ENCODE data around the gene DEPDC4. TPM values are rescaled to one million over a fixed set of nuclear protein-coding genes. Genes with fewer than 3 reads are reported as not detected.

DEPDC4 gene
- total RNA-seq, 1 experiment from 2014 or later, result 1.9 TPM

DNA sequence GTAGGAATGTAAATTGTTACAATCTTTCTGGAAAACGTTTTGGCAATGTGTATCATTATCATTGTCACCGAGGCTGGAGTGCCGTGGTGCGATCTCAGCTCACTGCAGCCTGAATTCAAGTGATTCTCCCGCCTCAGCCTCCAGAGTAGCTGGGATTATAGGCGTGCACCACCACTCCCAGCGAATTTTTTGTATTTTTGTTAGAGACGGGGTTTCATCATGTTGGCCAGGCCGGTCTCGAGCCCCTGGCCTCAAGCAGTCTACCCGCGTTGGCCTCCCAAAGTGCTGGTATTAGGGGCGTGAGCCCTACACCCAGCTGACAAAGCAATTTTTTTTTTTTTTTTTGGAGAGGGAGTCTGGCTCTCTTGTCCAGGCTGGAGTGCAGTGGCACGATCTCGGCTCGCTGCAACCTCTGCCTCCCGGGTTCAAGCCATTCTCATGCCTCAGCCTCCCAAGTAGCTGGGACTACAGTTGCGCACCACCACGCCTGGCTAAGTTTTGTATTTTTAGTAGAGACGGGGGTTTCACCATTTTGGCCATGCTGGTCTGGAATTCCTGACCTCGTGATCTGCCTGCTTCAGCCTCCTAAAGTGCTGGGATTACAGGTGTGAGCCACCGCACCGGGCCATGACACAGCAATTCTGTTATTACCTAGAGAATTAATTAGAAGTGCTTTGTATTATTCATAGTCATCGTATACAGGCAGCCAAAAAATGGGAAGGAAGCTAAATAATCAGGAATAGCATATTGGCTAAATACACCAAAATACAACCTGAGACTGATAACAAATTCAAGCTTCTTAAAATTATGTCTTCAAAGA is 65.1 kb downstream of the DEPDC4 start:
- Histone ChIP-seq H4K20me1 (ENCODE audit: insufficient read depth, low read depth, low read length) (no peaks in the 10 kb centered on the region), H3K27me3 (ENCODE audit: low read length) (no peaks in the 10 kb centered on the region), H3K4me1 (ENCODE audit: low read length) (peaks cover 26% of the 10 kb centered on the region), H3K4me2 (ENCODE audit: low read depth, low read length, poor library complexity, severe bottlenecking) (peak overlapping the region; percentile 100), H3K9me3 (ENCODE audit: low read length) (no peaks in the 10 kb centered on the region), H3K27ac (ENCODE audit: low read length) (no peak overlapping the region), H3K79me2 (ENCODE audit: low read length) (peaks cover 71% of the 10 kb centered on the region), H3K9ac (ENCODE audit: low read length) (peak overlapping the region; percentile 81), H3K4me3 (ENCODE audit: low read length) (peak overlapping the region; percentile 87), H3K9me2 (replicated peaks; ENCODE audit: insufficient read depth, low read length) (no peaks in the 10 kb centered on the region), H2AFZ (ENCODE audit: low read length) (no peak overlapping the region), H3K36me3 (ENCODE audit: insufficient read depth, low read length) (peaks cover 14% of the 10 kb centered on the region; the same call in 1 of the 2 replicates)
- DNase-seq, result no peak

DNA sequence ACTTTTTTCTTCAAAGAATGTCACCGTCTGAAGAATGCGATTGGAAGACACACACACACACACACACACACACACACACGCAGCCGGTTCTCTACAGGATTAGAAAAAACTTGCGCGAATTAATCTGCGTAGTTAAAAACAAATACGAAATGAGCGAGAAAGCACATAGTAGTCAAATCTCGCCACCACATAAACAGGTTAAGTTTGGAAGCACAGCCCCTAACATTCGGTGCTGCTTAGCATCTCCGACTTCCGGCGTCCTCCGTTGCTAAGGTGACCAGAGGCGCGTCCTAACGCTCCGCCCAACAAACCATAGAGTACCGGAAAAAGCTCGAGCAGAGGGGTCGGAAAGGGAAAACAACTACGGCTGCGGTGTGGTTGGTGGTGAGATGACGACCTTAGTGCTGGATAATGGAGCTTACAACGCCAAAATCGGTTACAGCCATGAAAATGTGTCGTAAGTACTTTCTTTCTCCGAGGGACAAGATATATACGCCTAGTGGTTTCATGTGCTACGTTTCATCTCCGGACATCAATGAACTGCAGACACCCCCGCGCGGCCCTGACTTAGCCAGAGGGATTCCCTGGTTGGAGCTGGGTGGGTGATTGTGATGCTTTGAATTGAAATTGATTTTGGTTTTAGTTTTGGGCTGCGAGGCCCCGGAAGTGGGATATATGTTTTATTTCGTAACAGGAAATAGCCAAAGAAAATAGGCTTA is 66.3 kb downstream of the DEPDC4 start, which contains the start of gene ACTR6:
Gene ACTR6 (plus strand): TSS at position 353 of the 719 bp plus-strand sequence. CDS start 37 bp downstream, at position 390.
- peaks cover 75% of the 10 kb centered on the region for H3K79me2 ChIP-seq (ENCODE audit: low read length)

DNA sequence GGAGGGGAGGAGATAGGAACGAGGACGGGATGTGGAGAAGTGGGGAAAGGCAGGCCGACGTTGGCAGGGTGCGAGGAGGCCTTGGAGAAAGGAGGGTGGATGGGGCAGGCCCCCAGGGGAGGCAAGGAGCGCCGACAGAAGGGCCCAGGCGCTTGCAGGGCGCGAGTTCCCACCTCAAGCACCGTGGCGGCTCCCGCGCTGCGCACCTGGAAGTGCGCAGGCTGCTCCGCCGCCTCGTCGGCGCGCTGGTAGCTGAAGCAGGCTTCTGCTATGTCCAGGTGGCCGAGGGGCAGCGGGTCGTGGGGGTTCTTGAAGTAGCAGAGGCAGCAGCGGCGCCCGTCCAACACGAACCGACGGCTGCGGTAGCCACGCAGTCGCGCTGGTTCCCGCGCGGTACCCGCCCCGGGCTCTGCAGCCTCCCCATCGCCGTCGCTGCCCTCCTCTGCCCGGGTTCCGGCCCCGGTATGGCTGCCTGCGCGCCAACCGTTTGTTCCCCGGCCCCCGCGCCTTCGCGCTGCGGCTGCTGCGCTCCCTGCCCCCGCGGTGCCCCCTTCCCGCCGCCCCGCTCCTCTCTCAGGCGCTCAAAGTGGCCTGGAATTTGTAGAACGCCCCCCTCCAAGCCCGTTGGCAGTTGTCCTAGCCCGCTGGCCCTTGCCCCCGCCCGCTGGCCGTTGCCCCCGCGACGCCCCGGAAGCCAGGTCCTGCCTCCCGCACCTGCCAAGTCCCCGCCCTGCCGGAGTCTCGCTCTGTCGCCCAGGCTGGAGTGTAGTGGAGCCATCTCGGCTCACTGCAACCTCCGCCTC is 67.3 kb downstream of the DEPDC4 start:
- Histone ChIP-seq H3K4me2 (ENCODE audit: low read depth, low read length, poor library complexity, severe bottlenecking) (peak overlapping the region; percentile 100), H3K4me1 (ENCODE audit: low read length) (peaks cover 26% of the 10 kb centered on the region), H3K27ac (ENCODE audit: low read length) (peak overlapping the region; percentile 74), H3K79me2 (ENCODE audit: low read length) (peaks cover 78% of the 10 kb centered on the region), H3K9me3 (ENCODE audit: low read length) (no peaks in the 10 kb centered on the region), H3K27me3 (ENCODE audit: low read length) (no peaks in the 10 kb centered on the region), H3K9me2 (replicated peaks; ENCODE audit: insufficient read depth, low read length) (no peaks in the 10 kb centered on the region), H3K9ac (ENCODE audit: low read length) (peak overlapping the region; percentile 97), H3K36me3 (ENCODE audit: insufficient read depth, low read length) (peaks cover 14% of the 10 kb centered on the region), H4K20me1 (ENCODE audit: insufficient read depth, low read depth, low read length) (no peaks in the 10 kb centered on the region), H3K4me3 (ENCODE audit: low read length) (peak overlapping the region; percentile 87), H2AFZ (ENCODE audit: low read length) (peak overlapping the region; percentile 82)
- peak; percentile 95 for DNase-seq

More for the DNA sequence above, 66.3 kb downstream of the DEPDC4 start, which contains the start of gene ACTR6:
- Histone ChIP-seq H3K9me3 (ENCODE audit: low read length) (no peaks in the 10 kb centered on the region), H3K9ac (ENCODE audit: low read length) (peak within 1 kb of the TSS; percentile 97), H3K4me3 (ENCODE audit: low read length) (peak within 1 kb of the TSS; percentile 87), H3K27me3 (ENCODE audit: low read length) (no peaks in the 10 kb centered on the region), H3K9me2 (replicated peaks; ENCODE audit: insufficient read depth, low read length) (no peaks in the 10 kb centered on the region), H3K4me2 (ENCODE audit: low read depth, low read length, poor library complexity, severe bottlenecking) (peak within 1 kb of the TSS; percentile 100), H3K27ac (ENCODE audit: low read length) (peak within 1 kb of the TSS; percentile 74), H3K4me1 (ENCODE audit: low read length) (peaks cover 26% of the 10 kb centered on the region), H2AFZ (ENCODE audit: low read length) (peak within 1 kb of the TSS; percentile 82), H3K36me3 (ENCODE audit: insufficient read depth, low read length) (peaks cover 11% of the 10 kb centered on the region; the same call in 1 of the 2 replicates), H4K20me1 (ENCODE audit: insufficient read depth, low read depth, low read length) (no peaks in the 10 kb centered on the region)
- peak; percentile 98 for DNase-seq

DNA sequence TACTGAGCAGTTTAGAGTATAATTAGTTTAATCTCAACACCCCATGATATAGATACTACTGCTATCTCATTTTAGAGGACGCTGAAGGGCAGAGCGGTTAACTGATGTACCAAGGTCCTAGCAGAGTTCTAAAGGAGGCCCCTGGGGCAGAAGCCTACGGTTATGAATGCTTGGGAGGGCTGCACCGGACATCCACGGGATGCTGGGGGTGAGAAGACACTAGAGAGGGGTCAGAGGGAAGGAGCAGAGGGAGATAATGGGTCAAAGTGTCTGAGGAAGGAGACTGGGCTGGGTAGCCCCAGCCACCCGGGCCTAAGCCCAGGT is 67.9 kb downstream of the DEPDC4 start:
- no peaks in the 10 kb centered on the region for H4K20me1 ChIP-seq (ENCODE audit: insufficient read depth, low read depth, low read length)
- H3K4me3 ChIP-seq (ENCODE audit: low read length), result peak overlapping the region; percentile 87
- peak overlapping the region; percentile 97 for H3K9ac ChIP-seq (ENCODE audit: low read length)
- peaks cover 78% of the 10 kb centered on the region for H3K79me2 ChIP-seq (ENCODE audit: low read length)
- H3K4me2 ChIP-seq (ENCODE audit: low read depth, low read length, poor library complexity, severe bottlenecking), result peak overlapping the region; percentile 100
- no peaks in the 10 kb centered on the region for H3K9me2 ChIP-seq (replicated peaks; ENCODE audit: insufficient read depth, low read length)
- no peaks in the 10 kb centered on the region for H3K27me3 ChIP-seq (ENCODE audit: low read length)
- H3K4me1 ChIP-seq (ENCODE audit: low read length), result peaks cover 26% of the 10 kb centered on the region
- H2AFZ ChIP-seq (ENCODE audit: low read length), result peak overlapping the region; percentile 82; the same call in 1 of the 2 replicates
- peak overlapping the region; percentile 74 for H3K27ac ChIP-seq (ENCODE audit: low read length)
- no peak for DNase-seq
- H3K36me3 ChIP-seq (ENCODE audit: insufficient read depth, low read length), result peaks cover 19% of the 10 kb centered on the region
- no peaks in the 10 kb centered on the region for H3K9me3 ChIP-seq (ENCODE audit: low read length)

- Histone ChIP-seq H3K4me3 (ENCODE audit: low read length) (no peak overlapping the region), H3K9me3 (ENCODE audit: low read length) (no peaks in the 10 kb centered on the region), H3K27ac (ENCODE audit: low read length) (no peak overlapping the region), H3K36me3 (ENCODE audit: insufficient read depth, low read length) (peaks cover 21% of the 10 kb centered on the region), H2AFZ (ENCODE audit: low read length) (no peak overlapping the region), H3K27me3 (ENCODE audit: low read length) (no peaks in the 10 kb centered on the region), H3K9me2 (replicated peaks; ENCODE audit: insufficient read depth, low read length) (no peaks in the 10 kb centered on the region), H3K79me2 (ENCODE audit: low read length) (peaks cover 82% of the 10 kb centered on the region), H3K9ac (ENCODE audit: low read length) (no peak overlapping the region), H3K4me2 (ENCODE audit: low read depth, low read length, poor library complexity, severe bottlenecking) (no peak overlapping the region), H3K4me1 (ENCODE audit: low read length) (peaks cover 24% of the 10 kb centered on the region), H4K20me1 (ENCODE audit: insufficient read depth, low read depth, low read length) (no peaks in the 10 kb centered on the region)
- no peak for DNase-seq
Observed at GRCh38 chr12:100197486-100197885, 69.4 kb downstream of the DEPDC4 start.

DNA sequence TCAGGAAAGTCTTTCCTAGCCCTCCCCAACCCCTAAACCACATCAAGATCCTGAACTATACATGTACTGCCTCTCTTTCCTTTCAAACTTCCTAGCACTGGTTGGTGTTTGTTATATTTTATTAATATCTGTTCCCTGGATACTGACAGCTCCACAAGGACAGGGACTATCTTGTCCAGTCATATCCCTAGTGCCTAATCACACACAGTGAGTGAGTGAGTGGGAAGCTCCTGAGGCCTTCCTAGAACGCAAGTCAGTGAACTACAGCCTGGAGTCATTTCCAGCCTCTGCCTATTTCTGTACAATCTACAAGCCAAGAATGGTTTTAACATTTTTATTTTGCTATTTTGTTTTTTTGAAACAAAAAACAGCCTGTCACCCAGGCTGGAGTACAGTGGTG is 73.8 kb downstream of the DEPDC4 start:
- Histone ChIP-seq H3K9ac (ENCODE audit: low read length) (no peak overlapping the region), H3K9me3 (ENCODE audit: low read length) (no peaks in the 10 kb centered on the region), H3K27me3 (ENCODE audit: low read length) (no peaks in the 10 kb centered on the region), H3K4me3 (ENCODE audit: low read length) (no peak overlapping the region), H3K9me2 (replicated peaks; ENCODE audit: insufficient read depth, low read length) (no peaks in the 10 kb centered on the region), H3K36me3 (ENCODE audit: insufficient read depth, low read length) (peaks cover 54% of the 10 kb centered on the region), H3K4me2 (ENCODE audit: low read depth, low read length, poor library complexity, severe bottlenecking) (no peak overlapping the region), H3K27ac (ENCODE audit: low read length) (no peak overlapping the region), H3K79me2 (ENCODE audit: low read length) (peaks cover 82% of the 10 kb centered on the region), H2AFZ (ENCODE audit: low read length) (no peak overlapping the region), H4K20me1 (ENCODE audit: insufficient read depth, low read depth, low read length) (no peaks in the 10 kb centered on the region), H3K4me1 (ENCODE audit: low read length) (peaks cover under 1% of the 10 kb centered on the region)
- DNase-seq, result no peak

All from Karpas-422 (cell line).